ENCODE measurements around the gene JDP2. TPM values are rescaled to one million over a fixed set of nuclear protein-coding genes. Genes with fewer than 3 reads are reported as not detected.
"Not testable (repeated sequence)": the region's sequence is repeated elsewhere in the genome, so short reads cannot be mapped to it uniquely, and the experiment has no call there.

The JDP2 gene
- total RNA-seq, 1 experiment from 2014 or later: 22.8 TPM

DNA sequence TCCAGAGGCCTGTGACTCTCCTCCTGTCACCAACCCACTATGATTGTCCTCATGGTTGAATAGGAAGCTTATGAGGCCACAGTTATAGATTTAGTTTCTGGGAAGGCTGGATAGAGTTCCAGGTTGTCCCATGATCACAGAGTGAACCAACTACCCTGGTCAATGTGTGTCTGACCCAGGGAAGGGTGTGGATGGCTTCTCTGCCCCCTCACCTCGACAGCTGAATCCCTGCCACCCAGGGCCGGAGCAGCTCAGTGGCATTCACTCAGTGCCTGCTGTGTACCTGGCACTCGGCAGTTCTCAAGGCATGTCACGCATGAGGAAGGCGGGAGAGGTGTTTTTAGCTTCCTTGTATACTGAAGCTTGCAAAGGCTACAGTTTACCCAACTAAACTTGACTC is 43.2 kb downstream of the JDP2 start:
- Mint-ChIP-seq H3K4me1 (peaks cover 6 to 11% of the 10 kb centered on the region in 2 experiments), H3K27ac (no peak overlapping the region), H3K4me3 (no peak overlapping the region; a peak in 1 of 5 replicates), H3K27me3 (ENCODE audit: low read depth) (no peaks in the 10 kb centered on the region; the same call in 1 of the 2 replicates), H3K36me3 (ENCODE audit: insufficient read depth in 1 of 3, low read depth in 3 of 3) (peaks cover 4 to 27% (median 19%) of the 10 kb centered on the region in 3 experiments; a peak in 5 of 7 replicates), H3K9me3 (no peaks in the 10 kb centered on the region; a peak in 1 of 5 replicates)
- Histone ChIP-seq H3K18ac (ENCODE audit: insufficient read length, low read depth, low read length) (no peak overlapping the region), H2BK5ac (ENCODE audit: insufficient read length, low read length) (no peak overlapping the region), H4K20me1 (ENCODE audit: control insufficient read depth, insufficient read depth, insufficient read length) (no peaks in the 10 kb centered on the region), H3K4me1 (ENCODE audit: insufficient read depth, low read length) (no peaks in the 10 kb centered on the region), H3K79me2 (ENCODE audit: insufficient read depth, low read length) (no peaks in the 10 kb centered on the region), H2BK15ac (ENCODE audit: low read depth, low read length) (no peak overlapping the region), H3K27ac (ENCODE audit: insufficient read length, low read depth, low read length) (no peak overlapping the region), H3K23me2 (ENCODE audit: insufficient read length, low read depth, low read length, poor library complexity, severe bottlenecking) (no peaks in the 10 kb centered on the region), H2BK120ac (ENCODE audit: low read depth, low read length, poor library complexity, severe bottlenecking) (no peak overlapping the region), H2AFZ (ENCODE audit: low read length) (no peak overlapping the region), H3K56ac (ENCODE audit: insufficient read length, low read depth, low read length) (no peak overlapping the region), H3K4ac (ENCODE audit: low read depth, low read length) (no peak overlapping the region), H4K8ac (replicated peaks; ENCODE audit: insufficient read length, low read depth, low read length) (no peak overlapping the region), H3T11ph (ENCODE audit: low read length) (no peak overlapping the region), H2AK5ac (ENCODE audit: insufficient read length, low read length) (no peak overlapping the region), H2BK20ac (ENCODE audit: low read depth, low read length, poor library complexity, severe bottlenecking) (no peak overlapping the region), H3K23ac (ENCODE audit: insufficient read length, low read depth, low read length) (no peak overlapping the region), H4K5ac (ENCODE audit: insufficient read length, low read depth, low read length) (no peak overlapping the region), H3K14ac (ENCODE audit: insufficient read depth, low read length) (no peak overlapping the region), H4K91ac (ENCODE audit: insufficient read length, low read depth, low read length) (no peak overlapping the region), H3K79me1 (ENCODE audit: insufficient read depth, low read depth, low read length, poor library complexity, severe bottlenecking) (no peaks in the 10 kb centered on the region), H3K9me3 (ENCODE audit: control insufficient read depth, low read depth, low read length) (no peaks in the 10 kb centered on the region), H3K9ac (ENCODE audit: extremely low read depth, insufficient read length, low read length) (no peak overlapping the region), H3K27me3 (ENCODE audit: insufficient read depth, low read length) (no peaks in the 10 kb centered on the region), H3K4me2 (ENCODE audit: insufficient read depth, insufficient read length, low read length) (no peak overlapping the region), H2BK12ac (ENCODE audit: insufficient read length, low read depth, low read length) (no peak overlapping the region)
- TF ChIP-seq, protein P1, sequence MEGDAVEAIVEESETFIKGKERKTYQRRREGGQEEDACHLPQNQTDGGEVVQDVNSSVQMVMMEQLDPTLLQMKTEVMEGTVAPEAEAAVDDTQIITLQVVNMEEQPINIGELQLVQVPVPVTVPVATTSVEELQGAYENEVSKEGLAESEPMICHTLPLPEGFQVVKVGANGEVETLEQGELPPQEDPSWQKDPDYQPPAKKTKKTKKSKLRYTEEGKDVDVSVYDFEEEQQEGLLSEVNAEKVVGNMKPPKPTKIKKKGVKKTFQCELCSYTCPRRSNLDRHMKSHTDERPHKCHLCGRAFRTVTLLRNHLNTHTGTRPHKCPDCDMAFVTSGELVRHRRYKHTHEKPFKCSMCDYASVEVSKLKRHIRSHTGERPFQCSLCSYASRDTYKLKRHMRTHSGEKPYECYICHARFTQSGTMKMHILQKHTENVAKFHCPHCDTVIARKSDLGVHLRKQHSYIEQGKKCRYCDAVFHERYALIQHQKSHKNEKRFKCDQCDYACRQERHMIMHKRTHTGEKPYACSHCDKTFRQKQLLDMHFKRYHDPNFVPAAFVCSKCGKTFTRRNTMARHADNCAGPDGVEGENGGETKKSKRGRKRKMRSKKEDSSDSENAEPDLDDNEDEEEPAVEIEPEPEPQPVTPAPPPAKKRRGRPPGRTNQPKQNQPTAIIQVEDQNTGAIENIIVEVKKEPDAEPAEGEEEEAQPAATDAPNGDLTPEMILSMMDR (conservative IDR thresholded peaks at IDR 0.05): no peak
- no CpG with 5 or more reads among the region's 5 CpGs for WGBS (ENCODE audit: extremely low coverage, insufficient read length, low lambda C conversion rate)
- DNase-seq: no peak

DNA sequence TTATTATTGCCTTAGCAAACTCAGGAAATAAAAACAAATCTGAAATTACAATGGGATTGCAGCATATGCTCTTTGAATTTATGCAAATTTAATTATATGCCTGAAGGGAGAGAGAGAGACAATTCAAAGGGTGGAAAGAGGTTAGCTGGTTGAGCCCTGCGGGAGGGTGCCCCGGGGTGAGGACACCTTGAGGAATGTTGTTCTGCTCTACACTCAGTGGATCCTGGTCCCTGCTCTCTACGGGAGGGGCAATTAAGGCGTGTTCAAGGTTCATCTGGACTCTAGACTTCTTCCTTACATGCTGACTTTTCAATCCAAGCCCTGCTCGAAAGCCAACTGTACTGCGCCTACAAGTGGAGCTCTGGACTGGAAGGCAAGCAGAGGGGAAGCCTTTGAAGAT is 46.3 kb downstream of the JDP2 start:
- H2BK12ac ChIP-seq (ENCODE audit: insufficient read length, low read depth, low read length); H3T11ph ChIP-seq (ENCODE audit: low read length); DNase-seq; H3K4ac ChIP-seq (ENCODE audit: low read depth, low read length); H3K14ac ChIP-seq (ENCODE audit: insufficient read depth, low read length); H3K4me3 Mint-ChIP-seq; H3K18ac ChIP-seq (ENCODE audit: insufficient read length, low read depth, low read length); H3K4me1 ChIP-seq (ENCODE audit: insufficient read depth, low read length); H3K27me3 ChIP-seq (ENCODE audit: insufficient read depth, low read length); H2BK120ac ChIP-seq (ENCODE audit: low read depth, low read length, poor library complexity, severe bottlenecking); H3K23me2 ChIP-seq (ENCODE audit: insufficient read length, low read depth, low read length, poor library complexity, severe bottlenecking); H2AK5ac ChIP-seq (ENCODE audit: insufficient read length, low read length); H3K27me3 Mint-ChIP-seq (ENCODE audit: low read depth); H2BK20ac ChIP-seq (ENCODE audit: low read depth, low read length, poor library complexity, severe bottlenecking); H2BK15ac ChIP-seq (ENCODE audit: low read depth, low read length); H3K23ac ChIP-seq (ENCODE audit: insufficient read length, low read depth, low read length); H2AFZ ChIP-seq (ENCODE audit: low read length); H3K56ac ChIP-seq (ENCODE audit: insufficient read length, low read depth, low read length); H3K9me3 Mint-ChIP-seq; H3K9me3 ChIP-seq (ENCODE audit: control insufficient read depth, low read depth, low read length); H4K5ac ChIP-seq (ENCODE audit: insufficient read length, low read depth, low read length); H3K79me2 ChIP-seq (ENCODE audit: insufficient read depth, low read length); H3K9ac ChIP-seq (ENCODE audit: extremely low read depth, insufficient read length, low read length); H4K20me1 ChIP-seq (ENCODE audit: control insufficient read depth, insufficient read depth, insufficient read length); H3K27ac ChIP-seq (ENCODE audit: insufficient read length, low read depth, low read length); H3K4me2 ChIP-seq (ENCODE audit: insufficient read depth, insufficient read length, low read length); H2BK5ac ChIP-seq (ENCODE audit: insufficient read length, low read length); H4K8ac ChIP-seq (replicated peaks; ENCODE audit: insufficient read length, low read depth, low read length); H3K79me1 ChIP-seq (ENCODE audit: insufficient read depth, low read depth, low read length, poor library complexity, severe bottlenecking); H4K91ac ChIP-seq (ENCODE audit: insufficient read length, low read depth, low read length): not testable (repeated sequence)
- Mint-ChIP-seq H3K36me3 (ENCODE audit: insufficient read depth in 1 of 3, low read depth in 3 of 3) (peaks cover 3 to 27% (median 12%) of the 10 kb centered on the region in 3 experiments; a peak in 5 of 7 replicates), H3K4me1 (peaks cover 15 to 23% of the 10 kb centered on the region in 2 experiments), H3K27ac (peak overlapping the region in 1 of 3 experiments; percentile 16; a peak in 1 of 7 replicates)
- no CpG with 5 or more reads among the region's 6 CpGs for WGBS (ENCODE audit: extremely low coverage, insufficient read length, low lambda C conversion rate)
